ENCODE results near the gene HIBADH.

DNA sequence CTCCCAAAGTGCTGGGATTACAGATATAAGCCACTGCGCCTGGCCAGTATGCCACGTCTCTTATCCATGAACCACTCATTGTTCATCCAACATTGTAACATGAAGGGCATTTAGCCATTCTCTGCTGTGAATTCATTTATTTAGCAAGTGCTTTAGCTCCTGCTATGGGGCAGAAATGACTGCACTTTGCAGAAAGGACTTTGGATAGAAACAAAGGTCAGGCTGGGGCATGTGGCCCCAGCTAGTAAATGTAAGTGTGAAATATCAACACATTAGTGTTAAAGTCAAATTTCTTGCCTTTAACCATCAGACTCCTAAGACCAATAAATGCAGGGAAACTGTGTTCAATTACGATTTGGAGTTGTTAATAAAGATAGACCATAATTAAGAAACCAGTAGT lies 49.5 kb upstream of the HIBADH start:
- no peak for TF ChIP-seq POLR2A (IDR thresholded peaks at IDR 0.05)
- TF ChIP-seq, protein P1, sequence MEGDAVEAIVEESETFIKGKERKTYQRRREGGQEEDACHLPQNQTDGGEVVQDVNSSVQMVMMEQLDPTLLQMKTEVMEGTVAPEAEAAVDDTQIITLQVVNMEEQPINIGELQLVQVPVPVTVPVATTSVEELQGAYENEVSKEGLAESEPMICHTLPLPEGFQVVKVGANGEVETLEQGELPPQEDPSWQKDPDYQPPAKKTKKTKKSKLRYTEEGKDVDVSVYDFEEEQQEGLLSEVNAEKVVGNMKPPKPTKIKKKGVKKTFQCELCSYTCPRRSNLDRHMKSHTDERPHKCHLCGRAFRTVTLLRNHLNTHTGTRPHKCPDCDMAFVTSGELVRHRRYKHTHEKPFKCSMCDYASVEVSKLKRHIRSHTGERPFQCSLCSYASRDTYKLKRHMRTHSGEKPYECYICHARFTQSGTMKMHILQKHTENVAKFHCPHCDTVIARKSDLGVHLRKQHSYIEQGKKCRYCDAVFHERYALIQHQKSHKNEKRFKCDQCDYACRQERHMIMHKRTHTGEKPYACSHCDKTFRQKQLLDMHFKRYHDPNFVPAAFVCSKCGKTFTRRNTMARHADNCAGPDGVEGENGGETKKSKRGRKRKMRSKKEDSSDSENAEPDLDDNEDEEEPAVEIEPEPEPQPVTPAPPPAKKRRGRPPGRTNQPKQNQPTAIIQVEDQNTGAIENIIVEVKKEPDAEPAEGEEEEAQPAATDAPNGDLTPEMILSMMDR (IDR thresholded peaks at IDR 0.05), result no peak
